Tracheal epithelial cell (primary cell): Measurements from ENCODE around the gene FAM13B. TPM values are rescaled to one million over a fixed set of nuclear protein-coding genes. Genes with fewer than 3 reads are reported as not detected.

Experiments used
- total RNA-seq: library from RNA; depleted of rRNA; stranded (reverse); fragments of >200 nt; gene quantifications from 2 replicates; pipeline ENCODE4 v1.2.1, GENCODE V29; 2014

The FAM13B gene
- 7.5 and 8.9 TPM in 2 replicates for total RNA-seq

GRCh38 chr5:138032572-138033385 is at the start of gene FAM13B:
TSS of gene FAM13B (minus strand) at chr5:138033079. CDS start at chr5:138019111, 13,968 bp downstream.

GRCh38 chr5:137888863-137889759 is 143.8 kb downstream of the FAM13B start, which contains the start of gene PKD2L2:
TSS of gene PKD2L2 (plus strand) at chr5:137889457. CDS start at chr5:137889492, 35 bp downstream.

Other genes with a start within 250 kb of the FAM13B start
- not detected in 2 replicates for gene MYOT, start 165.2 kb downstream of the FAM13B start, total RNA-seq
- under 0.01 TPM in 1 of 2 replicates, not detected in the other for gene PKD2L2, start 143.6 kb downstream of the FAM13B start, total RNA-seq
- not detected in 2 replicates for gene WNT8A, start 51.0 kb upstream of the FAM13B start, total RNA-seq
- gene NME5, start 106.3 kb upstream of the FAM13B start, total RNA-seq, result 1.7 and 2.8 TPM in 2 replicates
- 11.5 and 12.3 TPM in 2 replicates for gene BRD8, start 145.6 kb upstream of the FAM13B start, total RNA-seq
- gene KIF20A, start 146.0 kb upstream of the FAM13B start, total RNA-seq, result 0.64 and 4.3 TPM in 2 replicates
- gene CDC23, start 180.2 kb upstream of the FAM13B start, total RNA-seq, result 22.4 and 24.7 TPM in 2 replicates
- gene GFRA3, start 241.5 kb upstream of the FAM13B start, total RNA-seq, result not detected in 2 replicates